Measurements from ENCODE around the gene EML2.

Gene EML2

GRCh38 chr19:45641274-45642105, 2.3 kb upstream of the EML2 start (continued):
- no peak for TF ChIP-seq ZNF214 (tag by site-specific recombination; IDR thresholded peaks at IDR 0.05; ENCODE audit: borderline replicate concordance)
- TF ChIP-seq ZNF704 (tag by site-specific recombination; IDR thresholded peaks at IDR 0.05), result no peak
- no peak for TF ChIP-seq ZNF16 (tag by site-specific recombination; IDR thresholded peaks at IDR 0.05; ENCODE audit: low read depth)
- TF ChIP-seq SCRT1 (tag by site-specific recombination; IDR thresholded peaks at IDR 0.05; ENCODE audit: borderline replicate concordance), result peak; percentile 66; the same call in 1 of the 2 replicates
- TF ChIP-seq ZIC2 (tag by site-specific recombination; IDR thresholded peaks at IDR 0.05), result no peak
- no peak for TF ChIP-seq ZNF530 (tag by site-specific recombination; IDR thresholded peaks at IDR 0.05; ENCODE audit: low read depth)
- TF ChIP-seq ZXDB (tag by site-specific recombination; IDR thresholded peaks at IDR 0.05), result no peak
- TF ChIP-seq ZNF223 (tag by site-specific recombination; IDR thresholded peaks at IDR 0.05), result no peak
- TF ChIP-seq ZFHX2 (tag by site-specific recombination; conservative IDR thresholded peaks at IDR 0.05), result peak; percentile 42
- TF ChIP-seq, protein P1, sequence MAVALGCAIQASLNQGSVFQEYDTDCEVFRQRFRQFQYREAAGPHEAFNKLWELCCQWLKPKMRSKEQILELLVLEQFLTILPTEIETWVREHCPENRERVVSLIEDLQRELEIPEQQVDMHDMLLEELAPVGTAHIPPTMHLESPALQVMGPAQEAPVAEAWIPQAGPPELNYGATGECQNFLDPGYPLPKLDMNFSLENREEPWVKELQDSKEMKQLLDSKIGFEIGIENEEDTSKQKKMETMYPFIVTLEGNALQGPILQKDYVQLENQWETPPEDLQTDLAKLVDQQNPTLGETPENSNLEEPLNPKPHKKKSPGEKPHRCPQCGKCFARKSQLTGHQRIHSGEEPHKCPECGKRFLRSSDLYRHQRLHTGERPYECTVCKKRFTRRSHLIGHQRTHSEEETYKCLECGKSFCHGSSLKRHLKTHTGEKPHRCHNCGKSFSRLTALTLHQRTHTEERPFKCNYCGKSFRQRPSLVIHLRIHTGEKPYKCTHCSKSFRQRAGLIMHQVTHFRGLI (tag by site-specific recombination; IDR thresholded peaks at IDR 0.05), result no peak
- TF ChIP-seq ZNF560 (tag by site-specific recombination; IDR thresholded peaks at IDR 0.05; ENCODE audit: borderline replicate concordance), result no peak
- TF ChIP-seq, protein P2, sequence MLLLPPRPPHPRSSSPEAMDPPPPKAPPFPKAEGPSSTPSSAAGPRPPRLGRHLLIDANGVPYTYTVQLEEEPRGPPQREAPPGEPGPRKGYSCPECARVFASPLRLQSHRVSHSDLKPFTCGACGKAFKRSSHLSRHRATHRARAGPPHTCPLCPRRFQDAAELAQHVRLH (tag by site-specific recombination; IDR thresholded peaks at IDR 0.05), result no peak; the same call in 1 of the 2 replicates
- TF ChIP-seq ZNF707 (tag by site-specific recombination; IDR thresholded peaks at IDR 0.05), result no peak
- no peak for TF ChIP-seq ZNF596 (tag by site-specific recombination; IDR thresholded peaks at IDR 0.05)
- TF ChIP-seq CTCF (tag by site-specific recombination; IDR thresholded peaks at IDR 0.05), result no peak; the same call in 1 of the 2 replicates
- no peak for TF ChIP-seq KLF7 (tag by site-specific recombination; IDR thresholded peaks at IDR 0.05; ENCODE audit: borderline replicate concordance)
- TF ChIP-seq MYNN (tag by site-specific recombination; IDR thresholded peaks at IDR 0.05; ENCODE audit: borderline replicate concordance), result no peak
- TF ChIP-seq ZNF202 (tag by site-specific recombination; IDR thresholded peaks at IDR 0.05; ENCODE audit: borderline replicate concordance), result no peak
- TF ChIP-seq ZBTB21 (tag by site-specific recombination; IDR thresholded peaks at IDR 0.05), result no peak
- TF ChIP-seq ZNF114 (tag by site-specific recombination; IDR thresholded peaks at IDR 0.05), result no peak
- TF ChIP-seq ZNF585B (tag by site-specific recombination; IDR thresholded peaks at IDR 0.05), result no peak
- TF ChIP-seq GLI4 (tag by site-specific recombination; IDR thresholded peaks at IDR 0.05), result no peak
- peak; percentile 85 for TF ChIP-seq BCL11B (tag by site-specific recombination; IDR thresholded peaks at IDR 0.05; ENCODE audit: low read depth)
- no peak for TF ChIP-seq ZNF404 (tag by site-specific recombination; IDR thresholded peaks at IDR 0.05)
- TF ChIP-seq ZNF366 (tag by site-specific recombination; conservative IDR thresholded peaks at IDR 0.05), result no peak; the same call in 1 of the 2 replicates
- peak; percentile 22; the same call in 1 of the 2 replicates for TF ChIP-seq ZEB2 (tag by site-specific recombination; IDR thresholded peaks at IDR 0.05)
- no peak for TF ChIP-seq ZNF624 (tag by site-specific recombination; IDR thresholded peaks at IDR 0.05)
- TF ChIP-seq ZNF416 (tag by site-specific recombination; IDR thresholded peaks at IDR 0.05), result no peak
- TF ChIP-seq SETDB1 (IDR thresholded peaks at IDR 0.05; ENCODE audit: insufficient read length, low read length), result no peak
- TF ChIP-seq ZNF341 (tag by site-specific recombination; IDR thresholded peaks at IDR 0.05; ENCODE audit: low read depth), result no peak
- TF ChIP-seq ZNF777 (tag by site-specific recombination; IDR thresholded peaks at IDR 0.05; ENCODE audit: borderline replicate concordance), result peak; percentile 48; the same call in 1 of the 2 replicates
- TF ChIP-seq ZNF266 (tag by site-specific recombination; IDR thresholded peaks at IDR 0.05; ENCODE audit: low read depth), result no peak
- TF ChIP-seq ZNF626 (tag by site-specific recombination; IDR thresholded peaks at IDR 0.05), result no peak
- TF ChIP-seq KLF8 (tag by site-specific recombination; IDR thresholded peaks at IDR 0.05), result no peak; the same call in 1 of the 2 replicates
- TF ChIP-seq ZNF221 (tag by site-specific recombination; IDR thresholded peaks at IDR 0.05; ENCODE audit: borderline replicate concordance), result no peak
- peak; percentile 56; the same call in 1 of the 2 replicates for TF ChIP-seq GLIS2 (tag by site-specific recombination; IDR thresholded peaks at IDR 0.05)
- peak; percentile 63 for TF ChIP-seq ZFP37 (tag by site-specific recombination; IDR thresholded peaks at IDR 0.05)
- no peak for TF ChIP-seq ZNF184 (tag by site-specific recombination; IDR thresholded peaks at IDR 0.05)
